GM23248 (cell line): Measurements from ENCODE around the gene RELT.

Experiments used
- EZH2 ChIP-seq: fragments of 200-600 bp; sonication (generic); IDR thresholded peaks from 2 replicates; pipeline ENCODE4 v1.6.1; 2018; ENCODE audit warnings: antibody characterized with exemption, mild to moderate bottlenecking; ENCODE audit not compliant: insufficient read depth, poor library complexity, severe bottlenecking
- EZH2phosphoT487 ChIP-seq: fragments of 200-600 bp; sonication (generic); IDR thresholded peaks from 2 replicates; pipeline ENCODE4 v1.6.1; 2018; ENCODE audit warnings: antibody characterized with exemption, moderate library complexity, mild to moderate bottlenecking, low read depth; ENCODE audit not compliant: insufficient read depth

DNA sequence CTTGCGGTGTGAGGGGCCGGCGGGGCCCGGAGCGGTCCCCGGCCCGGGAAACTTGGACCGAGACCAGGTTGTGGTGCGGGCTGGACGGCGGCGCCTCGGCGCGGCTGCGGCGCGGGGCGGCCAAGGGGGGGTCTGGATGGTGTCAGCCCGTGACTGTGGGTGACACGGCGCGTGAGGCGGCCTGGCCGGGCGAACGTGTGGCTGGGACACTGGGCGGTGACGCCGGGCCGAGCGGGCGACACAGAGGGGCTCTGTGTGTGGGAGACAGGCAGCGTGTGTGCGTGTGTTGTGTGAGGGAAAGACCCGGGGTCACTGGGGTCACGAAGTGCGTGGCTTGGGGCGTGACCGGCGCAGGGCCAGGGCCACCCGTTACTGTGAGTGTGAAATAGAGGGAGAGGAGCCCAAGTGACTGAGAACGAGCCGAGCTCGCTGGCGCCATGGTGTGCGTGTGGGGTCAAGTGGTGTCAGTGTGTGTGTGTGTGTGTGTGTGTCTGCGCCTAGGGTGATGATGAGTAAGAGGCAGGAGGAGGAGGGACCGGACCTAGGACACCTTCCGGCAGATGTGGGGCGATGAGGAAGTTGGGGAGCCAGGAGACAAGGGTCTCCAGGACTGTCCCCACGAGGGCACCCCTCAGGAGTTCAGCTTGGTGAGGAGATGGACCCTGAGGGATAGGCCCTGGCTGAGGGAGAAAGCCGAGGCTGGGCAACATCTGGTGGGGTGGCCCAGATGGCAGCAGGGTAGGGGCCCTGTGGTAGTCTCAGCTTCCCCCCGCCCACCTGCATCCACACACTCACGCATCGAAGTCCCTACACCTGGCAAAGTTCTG is 817 bp downstream of the RELT start:
- TF ChIP-seq EZH2phosphoT487, result no peak
- TF ChIP-seq EZH2, result no peak
